ENCODE results near the gene CADM1.

Gene CADM1

DNA sequence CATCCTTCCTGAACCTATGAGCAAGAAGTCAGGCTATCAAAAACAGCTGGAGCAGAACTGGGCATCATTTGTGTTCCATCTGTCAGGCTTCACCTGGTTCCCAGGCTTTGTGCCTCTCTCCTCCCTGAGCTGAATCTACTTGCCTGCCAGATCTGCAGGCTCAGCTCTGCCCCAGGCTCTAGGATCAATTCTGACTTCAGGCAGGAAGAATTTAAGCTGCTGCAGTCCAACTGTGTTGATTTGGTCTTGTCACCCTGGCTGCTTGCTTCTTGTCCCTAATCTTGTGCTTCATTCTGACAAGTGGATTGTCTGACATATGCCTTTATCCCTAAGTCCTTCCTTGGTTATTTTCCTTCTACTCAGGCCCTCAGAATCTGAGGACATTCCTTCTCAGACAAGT is 31.6 kb upstream of the CADM1 start:
- Histone ChIP-seq H3K36me3 (ENCODE audit: control insufficient read depth, insufficient read depth, low read length) (no peaks in the 10 kb centered on the region), H3K27ac (ENCODE audit: insufficient read depth, low read depth, low read length, poor library complexity, severe bottlenecking) (no peak overlapping the region), H3K4me1 (ENCODE audit: control insufficient read depth, insufficient read depth, low read length) (no peaks in the 10 kb centered on the region), H3K9me3 (ENCODE audit: control insufficient read depth, low read length) (no peaks in the 10 kb centered on the region), H3K27me3 (ENCODE audit: control insufficient read depth, insufficient read depth, low read length, poor library complexity, severe bottlenecking) (no peaks in the 10 kb centered on the region), H3K4me3 (ENCODE audit: insufficient read depth, low read depth, low read length) (no peak overlapping the region)

DNA sequence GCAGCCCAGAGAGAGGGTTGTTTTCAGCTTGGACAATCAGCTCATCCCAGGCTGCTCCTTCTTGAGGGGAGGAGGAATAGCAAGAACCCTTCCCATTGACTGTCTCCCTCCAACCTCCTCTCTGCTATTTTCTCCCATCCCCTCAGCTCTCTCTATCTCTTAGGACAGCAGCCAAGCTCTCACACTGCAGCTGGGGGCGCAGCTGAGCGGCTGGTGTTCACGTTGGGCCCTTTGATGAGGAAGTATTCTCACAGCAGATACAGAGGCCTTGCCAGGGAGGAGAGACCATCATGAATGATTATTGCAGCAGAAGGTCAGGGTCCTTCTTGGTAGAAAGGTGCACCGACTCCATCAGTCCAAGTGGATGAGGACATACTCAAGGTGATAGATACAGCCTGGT is 26.5 kb upstream of the CADM1 start:
- Histone ChIP-seq H3K36me3 (ENCODE audit: control insufficient read depth, insufficient read depth, low read length) (no peaks in the 10 kb centered on the region), H3K9me3 (ENCODE audit: control insufficient read depth, low read length) (no peaks in the 10 kb centered on the region), H3K27ac (ENCODE audit: insufficient read depth, low read depth, low read length, poor library complexity, severe bottlenecking) (no peak overlapping the region), H3K27me3 (ENCODE audit: control insufficient read depth, insufficient read depth, low read length, poor library complexity, severe bottlenecking) (no peaks in the 10 kb centered on the region), H3K4me3 (ENCODE audit: insufficient read depth, low read depth, low read length) (no peak overlapping the region), H3K4me1 (ENCODE audit: control insufficient read depth, insufficient read depth, low read length) (peaks cover 5% of the 10 kb centered on the region)
- WGBS, 2 experiments, result 45 to 46% methylated on average over 4 of the region's 4 CpGs

DNA sequence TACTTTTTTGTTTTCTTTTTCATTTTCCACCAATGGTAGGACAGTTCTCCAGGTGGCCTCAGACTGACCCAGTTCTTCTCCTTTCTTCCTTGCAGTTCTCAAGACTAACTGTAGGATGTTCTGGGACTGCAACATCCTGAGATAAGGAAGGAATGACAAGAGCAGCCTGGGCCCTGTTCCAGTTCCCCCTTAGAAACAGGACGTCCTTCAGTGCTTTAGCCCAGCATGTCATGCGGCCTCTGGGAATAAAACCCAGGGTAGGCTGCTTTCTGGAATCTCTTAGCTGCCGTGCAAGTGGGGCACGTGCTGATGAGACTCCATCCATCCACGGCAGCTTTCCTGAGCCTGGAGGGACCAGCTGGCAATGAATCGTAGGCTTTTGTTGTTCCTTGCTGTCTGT is 24.0 kb upstream of the CADM1 start:
- H3K27ac ChIP-seq (ENCODE audit: insufficient read depth, low read depth, low read length, poor library complexity, severe bottlenecking), result no peak overlapping the region
- 85 to 90% methylated on average over 6 of the region's 6 CpGs for WGBS, 2 experiments
- H3K4me3 ChIP-seq (ENCODE audit: insufficient read depth, low read depth, low read length), result no peak overlapping the region
- peaks cover 5% of the 10 kb centered on the region for H3K4me1 ChIP-seq (ENCODE audit: control insufficient read depth, insufficient read depth, low read length)
- no peaks in the 10 kb centered on the region for H3K36me3 ChIP-seq (ENCODE audit: control insufficient read depth, insufficient read depth, low read length)
- H3K9me3 ChIP-seq (ENCODE audit: control insufficient read depth, low read length), result no peaks in the 10 kb centered on the region
- no peaks in the 10 kb centered on the region for H3K27me3 ChIP-seq (ENCODE audit: control insufficient read depth, insufficient read depth, low read length, poor library complexity, severe bottlenecking)

GRCh38 chr11:115527534-115528125 is 23.4 kb upstream of the CADM1 start:
- no peaks in the 10 kb centered on the region for H3K36me3 ChIP-seq (ENCODE audit: control insufficient read depth, insufficient read depth, low read length)
- H3K27ac ChIP-seq (ENCODE audit: insufficient read depth, low read depth, low read length, poor library complexity, severe bottlenecking), result no peak overlapping the region
- 79 to 91% methylated on average over 1 to 2 of the region's 2 CpGs for WGBS, 2 experiments
- H3K27me3 ChIP-seq (ENCODE audit: control insufficient read depth, insufficient read depth, low read length, poor library complexity, severe bottlenecking), result no peaks in the 10 kb centered on the region
- H3K4me1 ChIP-seq (ENCODE audit: control insufficient read depth, insufficient read depth, low read length), result peaks cover 5% of the 10 kb centered on the region
- H3K4me3 ChIP-seq (ENCODE audit: insufficient read depth, low read depth, low read length), result no peak overlapping the region
- H3K9me3 ChIP-seq (ENCODE audit: control insufficient read depth, low read length), result no peaks in the 10 kb centered on the region

GRCh38 chr11:115525531-115526006 is 21.4 kb upstream of the CADM1 start:
- no peaks in the 10 kb centered on the region for H3K9me3 ChIP-seq (ENCODE audit: control insufficient read depth, low read length)
- no peaks in the 10 kb centered on the region for H3K27me3 ChIP-seq (ENCODE audit: control insufficient read depth, insufficient read depth, low read length, poor library complexity, severe bottlenecking)
- no peak overlapping the region for H3K27ac ChIP-seq (ENCODE audit: insufficient read depth, low read depth, low read length, poor library complexity, severe bottlenecking)
- 94 to 96% methylated on average over 9 of the region's 9 CpGs for WGBS, 2 experiments
- peaks cover 5% of the 10 kb centered on the region for H3K4me1 ChIP-seq (ENCODE audit: control insufficient read depth, insufficient read depth, low read length)
- H3K36me3 ChIP-seq (ENCODE audit: control insufficient read depth, insufficient read depth, low read length), result no peaks in the 10 kb centered on the region
- no peak overlapping the region for H3K4me3 ChIP-seq (ENCODE audit: insufficient read depth, low read depth, low read length)

DNA sequence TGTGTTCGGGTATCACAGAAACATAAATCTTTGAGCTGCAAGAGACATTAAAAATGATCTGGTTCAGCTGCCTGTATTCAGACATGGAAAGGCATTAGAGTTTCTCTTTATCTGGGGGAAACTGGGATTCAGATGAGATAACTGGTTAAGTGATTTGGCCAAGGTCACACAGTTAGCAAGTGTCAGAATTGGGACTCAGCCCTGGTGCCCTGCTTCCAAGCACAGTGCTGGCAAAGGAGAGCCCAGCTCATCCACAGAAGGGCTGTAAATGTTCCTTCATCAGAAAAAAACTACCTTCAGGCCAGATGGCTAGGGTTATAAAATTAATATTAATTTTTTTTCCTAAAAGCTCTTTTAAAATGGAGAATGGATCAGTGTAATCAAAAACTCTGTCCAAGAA is 20.4 kb upstream of the CADM1 start:
- Histone ChIP-seq H3K27ac (ENCODE audit: insufficient read depth, low read depth, low read length, poor library complexity, severe bottlenecking) (no peak overlapping the region), H3K27me3 (ENCODE audit: control insufficient read depth, insufficient read depth, low read length, poor library complexity, severe bottlenecking) (no peaks in the 10 kb centered on the region), H3K4me3 (ENCODE audit: insufficient read depth, low read depth, low read length) (no peak overlapping the region), H3K36me3 (ENCODE audit: control insufficient read depth, insufficient read depth, low read length) (no peaks in the 10 kb centered on the region), H3K9me3 (ENCODE audit: control insufficient read depth, low read length) (no peaks in the 10 kb centered on the region), H3K4me1 (ENCODE audit: control insufficient read depth, insufficient read depth, low read length) (peaks cover 5% of the 10 kb centered on the region)
- 91 to 96% methylated on average over 1 of the region's 1 CpG for WGBS, 2 experiments

DNA sequence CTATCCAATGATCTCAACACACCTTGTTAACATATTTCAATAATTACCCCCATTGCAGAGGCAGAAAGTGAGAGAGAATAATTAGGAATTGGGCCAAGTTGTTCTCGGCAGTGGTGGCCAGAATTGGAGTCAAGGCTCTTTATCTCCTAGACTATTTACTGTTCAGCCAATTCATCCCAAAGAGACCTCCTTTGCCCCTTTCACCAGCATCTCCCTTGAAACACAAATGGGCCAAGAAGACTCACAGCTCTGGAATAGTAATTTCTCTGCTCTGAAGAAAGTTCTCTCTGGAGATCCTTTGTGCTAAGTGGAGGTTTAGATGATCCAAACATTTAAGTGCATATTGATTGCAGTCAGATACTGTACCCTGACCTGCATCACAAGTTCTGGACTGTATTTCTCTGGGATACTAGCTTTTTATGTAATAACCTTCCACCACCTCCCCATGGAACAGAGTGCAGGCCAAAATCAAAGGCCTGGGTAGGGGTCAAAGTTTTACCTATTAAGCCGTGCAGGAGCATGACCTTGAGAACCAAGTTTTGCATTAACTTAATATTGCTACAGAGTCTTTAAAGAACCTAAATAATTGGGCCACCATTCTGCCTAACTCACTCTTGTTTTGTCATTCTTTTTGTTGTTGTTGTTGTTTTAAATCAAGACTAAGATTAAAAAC is 19.6 kb upstream of the CADM1 start:
- H3K27me3 ChIP-seq (ENCODE audit: control insufficient read depth, insufficient read depth, low read length, poor library complexity, severe bottlenecking), result no peaks in the 10 kb centered on the region
- peaks cover 5% of the 10 kb centered on the region for H3K4me1 ChIP-seq (ENCODE audit: control insufficient read depth, insufficient read depth, low read length)
- no peak overlapping the region for H3K27ac ChIP-seq (ENCODE audit: insufficient read depth, low read depth, low read length, poor library complexity, severe bottlenecking)
- 93 to 95% methylated on average over 2 of the region's 2 CpGs for WGBS, 2 experiments
- no peaks in the 10 kb centered on the region for H3K9me3 ChIP-seq (ENCODE audit: control insufficient read depth, low read length)
- no peak overlapping the region for H3K4me3 ChIP-seq (ENCODE audit: insufficient read depth, low read depth, low read length)
- no peaks in the 10 kb centered on the region for H3K36me3 ChIP-seq (ENCODE audit: control insufficient read depth, insufficient read depth, low read length)

GRCh38 chr11:115522302-115522701 is 18.1 kb upstream of the CADM1 start:
- Histone ChIP-seq H3K27me3 (ENCODE audit: control insufficient read depth, insufficient read depth, low read length, poor library complexity, severe bottlenecking) (no peaks in the 10 kb centered on the region), H3K36me3 (ENCODE audit: control insufficient read depth, insufficient read depth, low read length) (no peaks in the 10 kb centered on the region), H3K9me3 (ENCODE audit: control insufficient read depth, low read length) (no peaks in the 10 kb centered on the region), H3K27ac (ENCODE audit: insufficient read depth, low read depth, low read length, poor library complexity, severe bottlenecking) (no peak overlapping the region), H3K4me3 (ENCODE audit: insufficient read depth, low read depth, low read length) (no peak overlapping the region), H3K4me1 (ENCODE audit: control insufficient read depth, insufficient read depth, low read length) (no peaks in the 10 kb centered on the region)
- WGBS, 2 experiments, result 83% methylated on average over 3 of the region's 3 CpGs

DNA sequence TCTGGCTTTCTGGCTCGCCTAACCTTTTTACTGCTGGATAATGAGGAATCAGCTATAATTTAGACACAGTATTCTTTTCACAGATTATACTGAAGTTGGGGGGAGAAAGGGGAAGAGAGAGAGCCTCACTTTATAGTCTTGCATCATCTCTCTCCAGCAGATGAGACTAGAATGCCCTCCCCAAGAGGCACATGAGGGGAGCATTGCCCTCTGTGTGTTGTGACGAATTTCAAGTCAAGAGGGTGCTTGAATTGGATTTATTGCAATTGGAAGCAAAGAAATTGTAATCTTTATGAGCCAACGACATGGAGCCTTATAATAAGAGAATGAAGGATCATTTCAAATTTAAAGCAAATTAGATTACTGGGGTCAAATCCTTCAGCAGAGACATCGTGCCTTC is 17.6 kb upstream of the CADM1 start:
- WGBS, 2 experiments, result 85 to 89% methylated on average over 3 to 4 of the region's 4 CpGs
- Histone ChIP-seq H3K36me3 (ENCODE audit: control insufficient read depth, insufficient read depth, low read length) (no peaks in the 10 kb centered on the region), H3K27ac (ENCODE audit: insufficient read depth, low read depth, low read length, poor library complexity, severe bottlenecking) (no peak overlapping the region), H3K4me1 (ENCODE audit: control insufficient read depth, insufficient read depth, low read length) (no peaks in the 10 kb centered on the region), H3K27me3 (ENCODE audit: control insufficient read depth, insufficient read depth, low read length, poor library complexity, severe bottlenecking) (no peaks in the 10 kb centered on the region), H3K4me3 (ENCODE audit: insufficient read depth, low read depth, low read length) (no peak overlapping the region), H3K9me3 (ENCODE audit: control insufficient read depth, low read length) (no peaks in the 10 kb centered on the region)

DNA sequence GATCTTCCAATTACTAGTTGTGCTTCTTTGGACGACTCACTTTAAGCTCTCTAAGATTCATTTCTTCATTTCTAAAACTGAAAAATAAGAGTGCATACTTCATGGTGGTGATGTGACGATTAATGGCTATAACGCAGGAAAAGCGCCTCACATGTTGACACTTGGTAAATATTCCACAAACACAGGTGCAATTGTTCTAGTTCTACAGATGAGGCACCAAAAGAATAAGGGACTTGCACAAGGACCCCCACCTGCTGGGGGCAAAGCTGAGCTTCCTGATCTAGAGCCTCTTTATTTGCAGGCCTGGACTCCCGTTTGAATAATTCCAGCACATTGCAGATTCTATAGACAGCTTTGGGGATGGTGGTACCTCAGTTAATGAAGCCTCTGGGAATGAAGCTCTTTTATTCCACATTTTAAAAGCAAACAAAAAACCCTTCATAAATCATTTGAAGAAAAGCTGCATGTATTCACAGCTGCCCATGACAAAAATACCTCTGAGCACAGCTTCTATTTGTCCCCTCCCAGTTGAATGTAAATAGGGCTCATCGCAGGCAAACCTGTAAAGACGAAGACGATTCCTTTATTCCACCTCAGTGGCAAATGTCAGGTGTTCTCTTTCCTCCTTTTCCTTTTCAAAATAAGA is 14.9 kb upstream of the CADM1 start:
- no peaks in the 10 kb centered on the region for H3K36me3 ChIP-seq (ENCODE audit: control insufficient read depth, insufficient read depth, low read length)
- no peaks in the 10 kb centered on the region for H3K9me3 ChIP-seq (ENCODE audit: control insufficient read depth, low read length)
- H3K27ac ChIP-seq (ENCODE audit: insufficient read depth, low read depth, low read length, poor library complexity, severe bottlenecking), result no peak overlapping the region
- 81 to 84% methylated on average over 8 of the region's 8 CpGs for WGBS, 2 experiments
- no peaks in the 10 kb centered on the region for H3K4me1 ChIP-seq (ENCODE audit: control insufficient read depth, insufficient read depth, low read length)
- no peak overlapping the region for H3K4me3 ChIP-seq (ENCODE audit: insufficient read depth, low read depth, low read length)
- H3K27me3 ChIP-seq (ENCODE audit: control insufficient read depth, insufficient read depth, low read length, poor library complexity, severe bottlenecking), result no peaks in the 10 kb centered on the region
